HFFc6 (cell line): Measurements from ENCODE around the gene NGB. TPM values are rescaled to one million over a fixed set of nuclear protein-coding genes. Genes with fewer than 3 reads are reported as not detected.

Source experiments
- DNase-seq: peaks from one replicate; pipeline ENCODE4 v3.0.0-alpha.2; 2018
- H3K27ac Mint-ChIP-seq: 2 replicates; pipeline ENCODE4 v1.8.0; 2020; ENCODE audit warnings: mild to moderate bottlenecking, mixed read lengths
- H3K27me3 Mint-ChIP-seq: 2 replicates; pipeline ENCODE4 v1.8.0; 2021; ENCODE audit warnings: mild to moderate bottlenecking, moderate library complexity, mixed read lengths; ENCODE audit not compliant: insufficient read depth
- H3K36me3 Mint-ChIP-seq: 2 replicates; pipeline ENCODE4 v1.8.0; 2021; ENCODE audit warnings: low read depth, mixed read lengths
- H3K4me1 Mint-ChIP-seq: 2 replicates; pipeline ENCODE4 v1.8.0; 2020; ENCODE audit warnings: low read depth, mixed read lengths
- H3K4me3 Mint-ChIP-seq: 2 replicates; pipeline ENCODE4 v1.8.0; 2020; ENCODE audit warnings: mild to moderate bottlenecking, moderate library complexity, mixed read lengths
- H3K9me3 Mint-ChIP-seq: 2 replicates; pipeline ENCODE4 v1.8.0; 2020; ENCODE audit warnings: mild to moderate bottlenecking, mixed read lengths
- CTCF ChIP-seq: fragments of 200-600 bp; sonication (generic); IDR thresholded peaks from 2 replicates; pipeline ENCODE4 v1.5.0; 2021; ENCODE audit warnings: antibody characterized with exemption, mild to moderate bottlenecking
- total RNA-seq, 6 experiments: library from RNA; stranded (reverse); fragmentation: NEBNext Ultra II Directional; extraction: Animal tissue kit (Norgen Biotek cat#: 25700); gene quantifications; 2 replicates in 1 of 6; 3 replicates in 5 of 6; pipeline ENCODE4 v1.2.3, GENCODE V29; 2021

Gene NGB
- total RNA-seq, 6 experiments from 2014 or later, result not detected

DNA sequence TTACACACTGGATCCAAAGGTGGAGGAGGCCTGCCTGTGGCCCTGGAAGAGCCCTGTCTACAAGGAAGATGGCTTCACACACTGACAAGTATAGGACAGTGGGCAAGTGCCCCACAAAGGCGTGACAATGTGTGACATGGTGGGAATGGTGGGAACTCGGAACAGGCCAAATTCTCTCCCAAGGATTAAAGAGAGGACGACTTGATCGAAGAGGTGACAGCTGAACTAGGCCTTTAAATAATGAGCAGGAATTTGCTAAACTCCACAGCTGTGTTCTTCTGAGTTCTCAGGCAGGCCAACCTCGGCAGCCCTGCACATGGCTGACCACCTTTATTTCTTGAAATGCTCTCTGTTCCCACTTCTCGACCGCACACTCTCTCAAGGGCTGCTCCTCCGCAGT lies 25.9 kb upstream of the NGB start:
- no peak for TF ChIP-seq CTCF
- Mint-ChIP-seq H3K4me3 (no peak overlapping the region), H3K4me1 (no peaks in the 10 kb centered on the region), H3K27ac (no peak overlapping the region), H3K36me3 (peaks cover 14% of the 10 kb centered on the region), H3K9me3 (no peaks in the 10 kb centered on the region), H3K27me3 (no peaks in the 10 kb centered on the region; the same call in none of the 2 replicates)
- no peak for DNase-seq

DNA sequence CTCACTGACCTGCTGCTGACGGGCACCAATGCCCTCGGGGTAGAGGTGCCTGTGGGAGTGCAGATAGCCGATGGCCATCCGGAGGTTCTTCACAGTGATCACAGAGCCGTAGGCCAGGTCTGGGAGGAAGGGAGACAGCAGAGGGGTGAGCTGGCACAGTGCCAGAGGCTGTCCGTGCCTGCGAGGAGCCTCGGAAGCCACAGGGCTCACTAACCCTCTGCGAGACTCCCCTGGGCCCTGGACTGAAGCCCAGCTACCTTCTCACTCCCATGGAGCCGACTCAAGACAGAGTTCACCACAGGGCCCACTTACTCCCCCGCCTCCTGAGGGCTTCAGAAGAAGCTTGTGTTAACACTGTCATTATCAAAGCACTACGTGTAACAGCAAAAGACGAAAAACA lies 25.1 kb upstream of the NGB start:
- Mint-ChIP-seq H3K27me3 (no peaks in the 10 kb centered on the region; the same call in none of the 2 replicates), H3K9me3 (no peaks in the 10 kb centered on the region), H3K4me1 (no peaks in the 10 kb centered on the region), H3K36me3 (peaks cover 14% of the 10 kb centered on the region), H3K4me3 (no peak overlapping the region), H3K27ac (no peak overlapping the region)
- DNase-seq, result no peak
- no peak for TF ChIP-seq CTCF

GRCh38 chr14:77290705-77291104 lies 19.7 kb upstream of the NGB start:
- peak; percentile 63 for DNase-seq
- H3K27ac Mint-ChIP-seq, result no peak overlapping the region; the same call in 1 of the 2 replicates

GRCh38 chr14:77286576-77286975 lies 15.6 kb upstream of the NGB start:
- Mint-ChIP-seq H3K27ac (no peak overlapping the region), H3K27me3 (no peaks in the 10 kb centered on the region), H3K9me3 (no peaks in the 10 kb centered on the region), H3K4me1 (peaks cover 6% of the 10 kb centered on the region), H3K36me3 (peaks cover 11% of the 10 kb centered on the region; the same call in 1 of the 2 replicates), H3K4me3 (no peak overlapping the region)
- no peak for TF ChIP-seq CTCF
- DNase-seq, result no peak

More at GRCh38 chr14:77290705-77291104, 19.7 kb upstream of the NGB start:
- Mint-ChIP-seq H3K9me3 (no peaks in the 10 kb centered on the region), H3K27me3 (no peaks in the 10 kb centered on the region), H3K4me3 (no peak overlapping the region), H3K36me3 (peaks cover 2% of the 10 kb centered on the region; the same call in 1 of the 2 replicates), H3K4me1 (peaks cover 6% of the 10 kb centered on the region)
- peak; percentile 49 for TF ChIP-seq CTCF

DNA sequence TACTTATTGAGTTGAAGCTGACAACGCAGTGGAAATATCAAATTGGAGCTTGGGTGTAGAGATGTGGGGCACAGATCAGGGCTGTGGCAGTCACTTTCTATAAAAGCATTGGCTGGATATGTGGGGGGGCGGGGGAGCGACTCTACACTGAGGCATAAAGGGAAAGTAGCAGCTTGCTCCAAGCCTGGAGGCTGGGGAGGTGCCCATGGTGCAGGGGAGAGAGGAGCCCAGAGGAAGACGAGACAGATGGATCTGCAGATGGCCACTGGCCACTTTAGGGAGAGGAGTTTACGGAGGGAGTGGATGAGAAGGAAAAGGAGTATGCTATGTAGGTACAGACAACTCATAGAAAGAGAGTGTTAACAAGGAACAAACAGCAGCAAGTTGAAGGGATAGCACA lies 13.5 kb upstream of the NGB start:
- no peak for TF ChIP-seq CTCF
- Mint-ChIP-seq H3K9me3 (no peaks in the 10 kb centered on the region), H3K4me1 (no peaks in the 10 kb centered on the region), H3K36me3 (peaks cover 11% of the 10 kb centered on the region; the same call in 1 of the 2 replicates), H3K27me3 (no peaks in the 10 kb centered on the region), H3K27ac (no peak overlapping the region), H3K4me3 (no peak overlapping the region)
- DNase-seq, result no peak

- no peaks in the 10 kb centered on the region for H3K4me1 Mint-ChIP-seq
- no peak overlapping the region for H3K27ac Mint-ChIP-seq
- no peak for DNase-seq
- no peak overlapping the region for H3K4me3 Mint-ChIP-seq
- peaks cover 11% of the 10 kb centered on the region; the same call in 1 of the 2 replicates for H3K36me3 Mint-ChIP-seq
- H3K27me3 Mint-ChIP-seq, result no peaks in the 10 kb centered on the region
- TF ChIP-seq CTCF, result no peak
- H3K9me3 Mint-ChIP-seq, result no peaks in the 10 kb centered on the region
These were observed 13.1 kb upstream of the NGB start for GRCh38 chr14:77284066-77284465.
